H9 (cell line): ENCODE data around the gene NRCAM. TPM values are rescaled to one million over a fixed set of nuclear protein-coding genes. Genes with fewer than 3 reads are reported as not detected.

Source experiments
- DNase-seq: peaks from one replicate; pipeline ENCODE4 v3.0.0-alpha.2; 2017
- H2AFZ ChIP-seq: one replicate; pipeline ENCODE4 v1.6.1; 2013; ENCODE audit warnings: mild to moderate bottlenecking, low read length, control low read depth, moderate library complexity
- H2AK5ac ChIP-seq: 2 replicates; pipeline ENCODE4 v1.6.1; 2013; ENCODE audit warnings: low read length, control low read depth, mixed read lengths; ENCODE audit not compliant: insufficient read length
- H2BK120ac ChIP-seq: one replicate; pipeline ENCODE4 v1.6.1; 2013; ENCODE audit warnings: low read depth, mild to moderate bottlenecking, low read length, control low read depth, inconsistent platforms; ENCODE audit not compliant: poor library complexity, severe bottlenecking
- H2BK12ac ChIP-seq: 2 replicates; pipeline ENCODE4 v1.6.1; 2013; ENCODE audit warnings: low read length, control low read depth, mixed read lengths, low read depth; ENCODE audit not compliant: insufficient read length
- H2BK15ac ChIP-seq: 2 replicates; pipeline ENCODE4 v1.6.1; 2013; ENCODE audit warnings: low read depth, low read length, control low read depth
- H2BK20ac ChIP-seq: one replicate; pipeline ENCODE4 v1.6.1; 2013; ENCODE audit warnings: low read depth, mild to moderate bottlenecking, low read length, control low read depth, inconsistent platforms; ENCODE audit not compliant: poor library complexity, severe bottlenecking
- H2BK5ac ChIP-seq: 2 replicates; pipeline ENCODE4 v1.6.1; 2013; ENCODE audit warnings: low read length, control low read depth, mixed read lengths; ENCODE audit not compliant: insufficient read length
- H3K14ac ChIP-seq: 2 replicates; pipeline ENCODE4 v1.6.1; 2013; ENCODE audit warnings: low read length, control low read depth; ENCODE audit not compliant: insufficient read depth
- H3K18ac ChIP-seq: 2 replicates; pipeline ENCODE4 v1.6.1; 2013; ENCODE audit warnings: low read depth, mild to moderate bottlenecking, mixed read lengths, low read length, control low read depth; ENCODE audit not compliant: insufficient read length
- H3K23ac ChIP-seq: 2 replicates; pipeline ENCODE4 v1.6.1; 2013; ENCODE audit warnings: low read length, control low read depth, mixed read lengths, low read depth; ENCODE audit not compliant: insufficient read length
- H3K23me2 ChIP-seq: 2 replicates; pipeline ENCODE4 v1.6.1; 2013; ENCODE audit warnings: low read depth, mild to moderate bottlenecking, mixed read lengths, low read length, control low read depth; ENCODE audit not compliant: insufficient read length, poor library complexity, severe bottlenecking
- H3K27ac ChIP-seq: 2 replicates; pipeline ENCODE4 v1.5.1; 2013; ENCODE audit warnings: low read length, control low read depth, mixed read lengths, low read depth; ENCODE audit not compliant: insufficient read length
- H3K27me3 ChIP-seq: 2 replicates; pipeline ENCODE4 v1.6.1; 2013; ENCODE audit warnings: low read length, control low read depth, inconsistent platforms; ENCODE audit not compliant: insufficient read depth
- H3K4ac ChIP-seq: 2 replicates; pipeline ENCODE4 v1.6.1; 2013; ENCODE audit warnings: low read depth, mild to moderate bottlenecking, control low read depth, inconsistent platforms, low read length, moderate library complexity
- H3K4me1 ChIP-seq: 2 replicates; pipeline ENCODE4 v1.6.1; 2013; ENCODE audit warnings: low read length, control low read depth, inconsistent platforms; ENCODE audit not compliant: insufficient read depth
- H3K4me2 ChIP-seq: 2 replicates; pipeline ENCODE4 v1.6.1; 2013; ENCODE audit warnings: low read length, control low read depth, mixed read lengths; ENCODE audit not compliant: insufficient read length, insufficient read depth
- H3K56ac ChIP-seq: 2 replicates; pipeline ENCODE4 v1.6.1; 2013; ENCODE audit warnings: low read depth, mild to moderate bottlenecking, mixed read lengths, low read length, control low read depth; ENCODE audit not compliant: insufficient read length
- H3K79me1 ChIP-seq: 2 replicates; pipeline ENCODE4 v1.6.1; 2013; ENCODE audit warnings: low read depth, mild to moderate bottlenecking, moderate library complexity, low read length, control low read depth, inconsistent platforms; ENCODE audit not compliant: insufficient read depth, poor library complexity, severe bottlenecking
- H3K79me2 ChIP-seq: 2 replicates; pipeline ENCODE4 v1.6.1; 2013; ENCODE audit warnings: low read length, control low read depth, inconsistent platforms; ENCODE audit not compliant: insufficient read depth
- H3K9ac ChIP-seq: 2 replicates; pipeline ENCODE4 v1.6.1; 2013; ENCODE audit warnings: low read length, control low read depth, mixed read lengths; ENCODE audit not compliant: insufficient read length; ENCODE audit errors: extremely low read depth
- H3K9me3 ChIP-seq: one replicate; pipeline ENCODE4 v1.6.1; 2013; ENCODE audit warnings: low read depth, low read length, inconsistent platforms; ENCODE audit not compliant: control insufficient read depth
- H3T11ph ChIP-seq: one replicate; pipeline ENCODE4 v1.6.1; 2013; ENCODE audit warnings: mild to moderate bottlenecking, low read length, control low read depth, inconsistent platforms
- H4K20me1 ChIP-seq: one replicate; pipeline ENCODE4 v1.6.1; 2013; ENCODE audit not compliant: control insufficient read depth, insufficient read length, insufficient read depth
- H4K5ac ChIP-seq: 2 replicates; pipeline ENCODE4 v1.6.1; 2013; ENCODE audit warnings: low read depth, mild to moderate bottlenecking, mixed read lengths, low read length, control low read depth; ENCODE audit not compliant: insufficient read length
- H4K8ac ChIP-seq: replicated peaks from 2 replicates; pipeline ENCODE4 v1.6.1; 2013; ENCODE audit warnings: low read length, control low read depth, mixed read lengths, low read depth; ENCODE audit not compliant: insufficient read length
- H4K91ac ChIP-seq: 2 replicates; pipeline ENCODE4 v1.6.1; 2013; ENCODE audit warnings: low read depth, mild to moderate bottlenecking, moderate library complexity, mixed read lengths, low read length, control low read depth; ENCODE audit not compliant: insufficient read length
- H3K27ac Mint-ChIP-seq, 3 experiments: 2 replicates in 2 of 3; 3 replicates in 1 of 3; pipeline ENCODE4 v1.8.0; 2020 to 2021; ENCODE audit warnings: mixed read lengths in 3 of 3, mild to moderate bottlenecking in 1 of 3, moderate library complexity in 1 of 3
- H3K27me3 Mint-ChIP-seq: 2 replicates; pipeline ENCODE4 v1.8.0; 2021; ENCODE audit warnings: low read depth, mild to moderate bottlenecking, moderate library complexity, mixed read lengths
- H3K36me3 Mint-ChIP-seq, 3 experiments: 2 replicates in 2 of 3; 3 replicates in 1 of 3; pipeline ENCODE4 v1.8.0; 2020 to 2021; ENCODE audit warnings: low read depth in 3 of 3, mixed read lengths in 3 of 3; ENCODE audit not compliant: insufficient read depth in 1 of 3
- H3K4me1 Mint-ChIP-seq, 2 experiments: 2 replicates each; pipeline ENCODE4 v1.8.0; 2020; ENCODE audit warnings: mixed read lengths in 2 of 2
- H3K4me3 Mint-ChIP-seq, 2 experiments: 2 replicates in 1 of 2; 3 replicates in 1 of 2; pipeline ENCODE4 v1.8.0; 2020 to 2021; ENCODE audit warnings: mild to moderate bottlenecking in 2 of 2, mixed read lengths in 2 of 2, moderate library complexity in 1 of 2
- H3K9me3 Mint-ChIP-seq, 2 experiments: 2 replicates in 1 of 2; 3 replicates in 1 of 2; pipeline ENCODE4 v1.8.0; 2020; ENCODE audit warnings: mild to moderate bottlenecking in 2 of 2, mixed read lengths in 2 of 2, moderate library complexity in 1 of 2
- CTCF ChIP-seq: fragments of 200-600 bp; sonication (generic); conservative IDR thresholded peaks from 3 replicates; pipeline ENCODE4 v1.8.0; 2021; ENCODE audit warnings: antibody characterized with exemption, mild to moderate bottlenecking
- WGBS: extraction: QIAGEN DNeasy Blood & Tissue Kit; methylation state at CpG from one replicate; pipeline ENCODE4 v1.1.7; 2013; ENCODE audit warnings: missing lambda C conversion rate, low lambda C conversion rate, mixed read lengths; ENCODE audit not compliant: insufficient read length; ENCODE audit errors: extremely low coverage; 5-methylcytosine and 5-hydroxymethylcytosine counted together
- total RNA-seq: library from RNA; stranded (reverse); gene quantifications from 2 replicates; pipeline ENCODE4 v1.2.1, GENCODE V29; 2021

Gene NRCAM
- total RNA-seq, 1 experiment from 2014 or later, result 2.3 TPM

GRCh38 chr7:108290459-108291151, 165.6 kb downstream of the NRCAM start:
- Histone ChIP-seq H4K20me1 (no peaks in the 10 kb centered on the region), H3K4me1 (no peaks in the 10 kb centered on the region), H3K14ac (no peak overlapping the region), H2BK15ac (no peak overlapping the region), H2BK120ac (no peak overlapping the region), H3K79me1 (no peaks in the 10 kb centered on the region), H3K23me2 (no peaks in the 10 kb centered on the region), H3K79me2 (no peaks in the 10 kb centered on the region), H3K9me3 (no peaks in the 10 kb centered on the region), H3K27ac (no peak overlapping the region), H4K5ac (no peak overlapping the region), H3K18ac (no peak overlapping the region), H3K27me3 (no peaks in the 10 kb centered on the region), H3K9ac (no peak overlapping the region), H3T11ph (no peak overlapping the region), H3K56ac (no peak overlapping the region), H3K4ac (no peak overlapping the region), H2BK5ac (no peak overlapping the region), H2AK5ac (no peak overlapping the region), H2AFZ (no peak overlapping the region), H3K23ac (no peak overlapping the region), H4K91ac (no peak overlapping the region), H4K8ac (no peak overlapping the region), H2BK12ac (no peak overlapping the region), H2BK20ac (no peak overlapping the region), H3K4me2 (no peak overlapping the region)
- no peak for TF ChIP-seq CTCF
- no CpG with 5 or more reads among the region's 7 CpGs for WGBS
- no peaks in the 10 kb centered on the region for H3K9me3 Mint-ChIP-seq
- no peaks in the 10 kb centered on the region for H3K36me3 Mint-ChIP-seq
- H3K4me3 Mint-ChIP-seq, result no peak overlapping the region
- H3K4me1 Mint-ChIP-seq, result peaks cover 14 to 20% of the 10 kb centered on the region in 2 experiments
- no peak overlapping the region; a peak in 1 of 7 replicates for H3K27ac Mint-ChIP-seq
- DNase-seq, result no peak
- no peaks in the 10 kb centered on the region for H3K27me3 Mint-ChIP-seq
